Thoracic aorta (tissue), 2 donors: ENCODE results near the gene CDH12. TPM values are rescaled to one million over a fixed set of nuclear protein-coding genes. Genes with fewer than 3 reads are reported as not detected.
"Not testable (repeated sequence)": the region's sequence is repeated elsewhere in the genome, so short reads cannot be mapped to it uniquely, and the experiment has no call there.

Experiments used
- ATAC-seq: fragments of 150-250 bp; one replicate; pipeline ENCODE4 v1.8.0; 2017; ENCODE audit warnings: low read depth; ENCODE audit not compliant: insufficient number of reproducible peaks, low FRiP score
- DNase-seq: peaks from one replicate; pipeline ENCODE4 v3.0.0-alpha.2; 2020; ENCODE audit warnings: low spot score
- H3K27ac ChIP-seq, 2 donors: fragments of 200-600 bp; sonication (generic); 1 replicate in 1 of 2; 2 replicates in 1 of 2; pipeline ENCODE4 v1.5.1; 2016; ENCODE audit warnings: mild to moderate bottlenecking in 2 of 2, moderate library complexity in 2 of 2
- H3K27me3 ChIP-seq: fragments of 200-600 bp; sonication (generic); replicated peaks from 2 replicates; pipeline ENCODE4 v1.6.0; 2016; ENCODE audit warnings: mild to moderate bottlenecking; ENCODE audit not compliant: insufficient read depth
- H3K36me3 ChIP-seq: fragments of 200-600 bp; sonication (generic); one replicate; pipeline ENCODE4 v1.5.1; 2016
- H3K4me1 ChIP-seq, 2 donors: fragments of 200-600 bp; sonication (generic); 1 replicate in 1 of 2; 2 replicates in 1 of 2; pipeline versions ENCODE4 v1.5.1 to v1.6.0; 2016; ENCODE audit warnings: low read depth in 2 of 2, mild to moderate bottlenecking in 1 of 2; ENCODE audit not compliant: control insufficient read depth in 1 of 2
- H3K4me3 ChIP-seq: fragments of 200-600 bp; sonication (generic); 2 replicates; pipeline ENCODE4 v1.5.1; 2016; ENCODE audit warnings: mild to moderate bottlenecking
- H3K9me3 ChIP-seq: fragments of 200-600 bp; sonication (generic); 2 replicates; pipeline ENCODE4 v1.5.1; 2016
- CTCF ChIP-seq: fragments of 200-600 bp; sonication (generic); IDR thresholded peaks from one replicate; pipeline ENCODE4 v1.5.1; 2019; ENCODE audit warnings: antibody characterized with exemption
- total RNA-seq, 2 donors: library from RNA; depleted of rRNA; stranded (reverse); fragments of >200 nt; gene quantifications; one replicate each; pipeline versions ENCODE4 v1.1.0 to v1.2.3, GENCODE V29; 2016

CDH12 gene
- total RNA-seq, 2 donors from 2014 or later = not detected

GRCh38 chr5:22242532-22242931 lies 610.6 kb downstream of the CDH12 start:
- Histone ChIP-seq H3K4me3 (no peak overlapping the region), H3K4me1 (no peaks in the 10 kb centered on the region), H3K9me3 (no peaks in the 10 kb centered on the region), H3K27me3 (no peaks in the 10 kb centered on the region), H3K36me3 (no peaks in the 10 kb centered on the region), H3K27ac (no peak overlapping the region)
- ATAC-seq = no peak
- DNase-seq = no peak
- no peak for TF ChIP-seq CTCF

DNA sequence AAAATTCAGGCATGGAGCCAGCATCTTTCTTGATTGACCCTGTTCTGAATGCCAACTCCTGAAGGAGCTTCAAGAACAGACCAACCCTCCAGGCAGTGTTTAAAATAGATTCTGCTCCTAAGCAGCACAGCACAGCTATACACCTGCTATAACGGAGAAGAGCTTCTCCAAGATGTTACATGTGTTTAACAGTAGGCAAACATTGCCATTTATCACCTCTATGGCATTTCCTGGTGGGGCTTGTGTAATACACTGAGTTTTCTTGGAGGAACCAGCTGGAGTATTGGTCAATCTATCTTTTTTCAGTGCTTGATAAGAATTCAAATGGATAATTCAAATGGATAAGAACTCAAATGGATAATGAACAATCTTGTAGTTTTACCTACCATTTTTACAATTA lies 615.1 kb downstream of the CDH12 start:
- TF ChIP-seq CTCF = no peak
- DNase-seq = no peak
- no peaks in the 10 kb centered on the region for H3K4me1 ChIP-seq
- H3K27ac ChIP-seq = no peak overlapping the region
- peaks cover 2% of the 10 kb centered on the region for H3K9me3 ChIP-seq
- no peak for ATAC-seq
- H3K36me3 ChIP-seq = no peaks in the 10 kb centered on the region
- H3K27me3 ChIP-seq = no peaks in the 10 kb centered on the region
- no peak overlapping the region for H3K4me3 ChIP-seq

DNA sequence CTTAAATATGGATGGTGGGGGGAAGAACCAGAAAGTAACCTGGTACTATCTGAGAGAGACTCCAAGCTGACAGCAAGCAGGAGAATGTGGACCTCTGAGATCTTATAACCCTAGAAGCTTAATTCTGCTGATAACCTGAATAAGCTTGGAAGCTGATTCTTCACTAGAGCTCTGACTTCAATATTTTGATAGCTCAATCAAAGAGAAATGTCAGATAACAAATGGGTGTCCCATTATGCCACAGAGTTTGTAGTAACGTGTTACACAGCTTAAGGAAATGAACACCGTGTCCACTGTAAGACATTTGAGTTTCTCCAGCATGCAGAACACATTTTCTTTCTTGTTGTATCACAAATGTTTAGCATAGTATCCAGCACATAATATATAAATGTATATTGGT lies 626.7 kb downstream of the CDH12 start:
- no peaks in the 10 kb centered on the region for H3K9me3 ChIP-seq
- H3K36me3 ChIP-seq = no peaks in the 10 kb centered on the region
- H3K27me3 ChIP-seq = no peaks in the 10 kb centered on the region
- no peaks in the 10 kb centered on the region for H3K4me1 ChIP-seq
- no peak for ATAC-seq
- H3K4me3 ChIP-seq = no peak overlapping the region
- DNase-seq = no peak
- H3K27ac ChIP-seq = no peak overlapping the region
- TF ChIP-seq CTCF = no peak

DNA sequence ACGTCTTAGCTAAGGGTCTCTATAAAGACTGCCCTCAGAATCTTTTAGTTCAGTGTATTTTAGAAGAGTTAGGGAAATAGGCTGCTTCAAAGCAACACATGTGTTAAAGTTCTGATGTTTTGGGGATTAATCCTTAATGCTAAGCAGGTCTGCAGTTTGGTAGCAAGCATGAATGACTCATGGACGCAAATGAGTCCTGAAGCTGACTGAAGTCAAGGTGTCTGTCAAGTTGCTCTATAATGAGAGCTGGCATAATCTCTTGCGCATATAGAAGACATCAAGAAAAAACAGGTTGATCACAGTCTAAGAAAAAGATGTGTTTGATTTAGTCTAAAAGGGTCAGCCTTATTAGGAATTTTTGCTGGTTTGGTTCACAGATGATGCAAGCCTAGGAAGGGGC lies 630.1 kb downstream of the CDH12 start:
- H3K9me3 ChIP-seq = no peaks in the 10 kb centered on the region

GRCh38 chr5:22213703-22214495 lies 639.2 kb downstream of the CDH12 start:
- not testable (repeated sequence) for H3K36me3 ChIP-seq, H3K4me3 ChIP-seq, H3K27ac ChIP-seq, H3K4me1 ChIP-seq, DNase-seq, ATAC-seq, H3K9me3 ChIP-seq, H3K27me3 ChIP-seq

More for the DNA sequence above, 630.1 kb downstream of the CDH12 start:
- no peak for DNase-seq
- H3K36me3 ChIP-seq = no peaks in the 10 kb centered on the region
- no peak overlapping the region for H3K4me3 ChIP-seq
- H3K27ac ChIP-seq = no peak overlapping the region
- H3K4me1 ChIP-seq = no peaks in the 10 kb centered on the region
- H3K27me3 ChIP-seq = no peaks in the 10 kb centered on the region
- ATAC-seq = no peak
- no peak for TF ChIP-seq CTCF

- ATAC-seq, H3K36me3 ChIP-seq, H3K27ac ChIP-seq, H3K4me1 ChIP-seq, DNase-seq, H3K27me3 ChIP-seq, H3K4me3 ChIP-seq, H3K9me3 ChIP-seq: not testable (repeated sequence)
These were observed 640.7 kb downstream of the CDH12 start for GRCh38 chr5:22212254-22212991.

DNA sequence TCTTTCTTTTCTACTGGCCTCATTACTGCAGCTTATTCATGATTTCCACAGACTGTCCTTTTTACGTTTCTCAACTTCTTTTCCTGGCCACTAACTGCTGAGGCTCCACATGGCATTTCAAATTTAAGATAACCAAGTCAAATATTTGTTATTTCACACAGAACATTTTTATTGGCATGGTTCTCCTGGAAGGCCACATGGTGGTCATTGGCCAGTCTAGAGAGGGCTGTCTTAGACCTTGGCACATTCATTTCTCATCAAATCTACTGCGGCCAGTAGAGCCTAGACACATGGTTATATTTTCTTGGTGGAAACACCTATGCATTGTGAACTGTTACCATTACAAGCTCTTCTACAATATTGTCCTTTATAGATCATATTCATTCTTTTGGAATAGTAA lies 644.7 kb downstream of the CDH12 start:
- DNase-seq, ATAC-seq, H3K27ac ChIP-seq, H3K27me3 ChIP-seq, H3K4me1 ChIP-seq, H3K36me3 ChIP-seq, H3K4me3 ChIP-seq, H3K9me3 ChIP-seq: not testable (repeated sequence)

DNA sequence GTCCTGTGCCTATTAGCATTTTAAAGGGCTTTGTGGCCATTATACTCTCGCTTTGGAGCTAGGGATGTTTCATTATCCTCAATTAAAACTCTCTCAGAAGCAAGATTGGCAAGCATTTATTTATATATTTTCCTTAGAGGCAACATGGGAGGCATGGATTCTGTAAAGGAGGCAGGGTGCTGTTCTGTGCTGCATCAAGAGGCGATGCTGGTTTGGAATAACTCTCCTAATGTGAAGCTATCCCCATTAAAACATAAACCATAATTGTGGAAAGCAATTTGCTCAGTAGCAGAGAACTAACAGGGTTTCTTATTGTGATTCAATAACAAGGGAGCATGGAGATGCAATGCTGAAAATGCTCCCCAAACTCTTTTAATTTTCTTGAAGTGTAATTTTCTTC lies 664.5 kb downstream of the CDH12 start:
- H3K4me1 ChIP-seq, H3K4me3 ChIP-seq, H3K27ac ChIP-seq, ATAC-seq, DNase-seq, H3K9me3 ChIP-seq, H3K36me3 ChIP-seq, H3K27me3 ChIP-seq: not testable (repeated sequence)
